HFFc6 (cell line): ENCODE results near the gene GALNT2. TPM values are rescaled to one million over a fixed set of nuclear protein-coding genes. Genes with fewer than 3 reads are reported as not detected.

Experiments
- DNase-seq: peaks from one replicate; pipeline ENCODE4 v3.0.0-alpha.2; 2018
- H3K27ac Mint-ChIP-seq: 2 replicates; pipeline ENCODE4 v1.8.0; 2020; ENCODE audit warnings: mild to moderate bottlenecking, mixed read lengths
- H3K27me3 Mint-ChIP-seq: 2 replicates; pipeline ENCODE4 v1.8.0; 2021; ENCODE audit warnings: mild to moderate bottlenecking, moderate library complexity, mixed read lengths; ENCODE audit not compliant: insufficient read depth
- H3K36me3 Mint-ChIP-seq: 2 replicates; pipeline ENCODE4 v1.8.0; 2021; ENCODE audit warnings: low read depth, mixed read lengths
- H3K4me1 Mint-ChIP-seq: 2 replicates; pipeline ENCODE4 v1.8.0; 2020; ENCODE audit warnings: low read depth, mixed read lengths
- H3K4me3 Mint-ChIP-seq: 2 replicates; pipeline ENCODE4 v1.8.0; 2020; ENCODE audit warnings: mild to moderate bottlenecking, moderate library complexity, mixed read lengths
- H3K9me3 Mint-ChIP-seq: 2 replicates; pipeline ENCODE4 v1.8.0; 2020; ENCODE audit warnings: mild to moderate bottlenecking, mixed read lengths
- total RNA-seq, 6 experiments: library from RNA; stranded (reverse); fragmentation: NEBNext Ultra II Directional; extraction: Animal tissue kit (Norgen Biotek cat#: 25700); gene quantifications; 2 replicates in 1 of 6; 3 replicates in 5 of 6; pipeline ENCODE4 v1.2.3, GENCODE V29; 2021
- TF ChIP-seq, protein P1 (sequence below): fragments of 200-600 bp; sonication (generic); IDR thresholded peaks from 2 replicates; pipeline ENCODE4 v1.5.0; 2021; ENCODE audit warnings: antibody characterized with exemption, mild to moderate bottlenecking

Gene GALNT2
- total RNA-seq, 6 experiments from 2014 or later: 174 to 194 (median 181) TPM

GRCh38 chr1:230081751-230082150 lies 14.7 kb downstream of the GALNT2 start:
- H3K27me3 Mint-ChIP-seq: peaks cover 6% of the 10 kb centered on the region
- H3K9me3 Mint-ChIP-seq: peaks cover 13% of the 10 kb centered on the region
- peaks cover 30% of the 10 kb centered on the region for H3K36me3 Mint-ChIP-seq
- no peak for DNase-seq
- H3K4me1 Mint-ChIP-seq: peaks cover 86% of the 10 kb centered on the region
- H3K27ac Mint-ChIP-seq: peak overlapping the region; percentile 97
- H3K4me3 Mint-ChIP-seq: no peak overlapping the region
- TF ChIP-seq, protein P1, sequence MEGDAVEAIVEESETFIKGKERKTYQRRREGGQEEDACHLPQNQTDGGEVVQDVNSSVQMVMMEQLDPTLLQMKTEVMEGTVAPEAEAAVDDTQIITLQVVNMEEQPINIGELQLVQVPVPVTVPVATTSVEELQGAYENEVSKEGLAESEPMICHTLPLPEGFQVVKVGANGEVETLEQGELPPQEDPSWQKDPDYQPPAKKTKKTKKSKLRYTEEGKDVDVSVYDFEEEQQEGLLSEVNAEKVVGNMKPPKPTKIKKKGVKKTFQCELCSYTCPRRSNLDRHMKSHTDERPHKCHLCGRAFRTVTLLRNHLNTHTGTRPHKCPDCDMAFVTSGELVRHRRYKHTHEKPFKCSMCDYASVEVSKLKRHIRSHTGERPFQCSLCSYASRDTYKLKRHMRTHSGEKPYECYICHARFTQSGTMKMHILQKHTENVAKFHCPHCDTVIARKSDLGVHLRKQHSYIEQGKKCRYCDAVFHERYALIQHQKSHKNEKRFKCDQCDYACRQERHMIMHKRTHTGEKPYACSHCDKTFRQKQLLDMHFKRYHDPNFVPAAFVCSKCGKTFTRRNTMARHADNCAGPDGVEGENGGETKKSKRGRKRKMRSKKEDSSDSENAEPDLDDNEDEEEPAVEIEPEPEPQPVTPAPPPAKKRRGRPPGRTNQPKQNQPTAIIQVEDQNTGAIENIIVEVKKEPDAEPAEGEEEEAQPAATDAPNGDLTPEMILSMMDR: no peak

DNA sequence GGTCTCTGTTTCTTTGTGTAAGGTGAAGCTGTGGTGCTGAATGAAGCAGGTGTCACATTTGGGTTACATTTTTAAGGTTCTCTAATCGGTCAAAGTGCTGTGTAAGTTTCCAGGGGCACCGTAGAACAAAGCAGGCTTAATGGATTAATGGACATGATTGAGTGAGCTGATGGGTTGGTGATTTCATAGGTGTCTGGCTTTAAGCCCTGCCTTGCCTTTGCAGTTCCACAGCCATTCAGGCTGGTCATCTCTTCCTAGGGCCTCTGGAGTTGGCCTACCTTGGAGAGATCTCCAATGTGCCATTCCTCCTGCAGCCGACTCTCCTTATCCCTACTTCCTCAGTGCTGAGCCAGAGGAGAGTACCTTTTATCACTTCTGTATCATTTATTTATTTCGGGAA lies 15.2 kb downstream of the GALNT2 start:
- Mint-ChIP-seq H3K4me1 (peaks cover 86% of the 10 kb centered on the region), H3K36me3 (peaks cover 27% of the 10 kb centered on the region), H3K27ac (peak overlapping the region; percentile 97), H3K27me3 (peaks cover 6% of the 10 kb centered on the region), H3K9me3 (peaks cover 13% of the 10 kb centered on the region), H3K4me3 (no peak overlapping the region)
- TF ChIP-seq, protein P1: no peak
- no peak for DNase-seq

DNA sequence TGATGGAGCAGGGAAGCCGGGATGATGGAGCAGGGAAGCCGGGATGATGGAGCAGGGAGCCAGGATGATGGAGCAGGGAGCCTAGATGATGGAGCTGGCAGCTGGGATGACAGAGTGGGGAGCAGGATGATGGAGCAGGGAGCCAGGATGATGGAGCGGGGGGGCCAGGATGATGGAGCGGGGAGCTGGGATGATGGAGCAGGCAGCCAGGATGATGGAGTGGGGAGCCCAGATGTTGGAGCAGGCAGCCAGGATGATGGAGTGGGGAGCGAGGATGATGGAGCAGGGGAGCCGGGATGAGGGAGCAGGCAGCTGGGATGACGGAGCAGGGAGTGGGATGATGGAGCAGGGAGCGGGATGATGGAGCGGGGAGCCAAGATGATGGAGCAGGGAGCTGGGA lies 16.0 kb downstream of the GALNT2 start:
- Mint-ChIP-seq H3K36me3 (peaks cover 25% of the 10 kb centered on the region), H3K27ac (peak overlapping the region; percentile 97), H3K4me3 (0 out of 2 replicates have a peak overlapping the region, but pooled peaks have one; percentile 17), H3K4me1 (peaks cover 86% of the 10 kb centered on the region), H3K9me3 (peaks cover 13% of the 10 kb centered on the region), H3K27me3 (peaks cover 6% of the 10 kb centered on the region)
- DNase-seq: no peak
- TF ChIP-seq, protein P1: no peak

- Mint-ChIP-seq H3K4me1 (peaks cover 86% of the 10 kb centered on the region), H3K4me3 (peak overlapping the region; percentile 78), H3K27me3 (peaks cover 6% of the 10 kb centered on the region), H3K27ac (peak overlapping the region; percentile 97), H3K36me3 (peaks cover 28% of the 10 kb centered on the region), H3K9me3 (peaks cover 13% of the 10 kb centered on the region)
- DNase-seq: no peak
- TF ChIP-seq, protein P1: no peak
Observed at GRCh38 chr1:230083746-230084407, 16.8 kb downstream of the GALNT2 start.

DNA sequence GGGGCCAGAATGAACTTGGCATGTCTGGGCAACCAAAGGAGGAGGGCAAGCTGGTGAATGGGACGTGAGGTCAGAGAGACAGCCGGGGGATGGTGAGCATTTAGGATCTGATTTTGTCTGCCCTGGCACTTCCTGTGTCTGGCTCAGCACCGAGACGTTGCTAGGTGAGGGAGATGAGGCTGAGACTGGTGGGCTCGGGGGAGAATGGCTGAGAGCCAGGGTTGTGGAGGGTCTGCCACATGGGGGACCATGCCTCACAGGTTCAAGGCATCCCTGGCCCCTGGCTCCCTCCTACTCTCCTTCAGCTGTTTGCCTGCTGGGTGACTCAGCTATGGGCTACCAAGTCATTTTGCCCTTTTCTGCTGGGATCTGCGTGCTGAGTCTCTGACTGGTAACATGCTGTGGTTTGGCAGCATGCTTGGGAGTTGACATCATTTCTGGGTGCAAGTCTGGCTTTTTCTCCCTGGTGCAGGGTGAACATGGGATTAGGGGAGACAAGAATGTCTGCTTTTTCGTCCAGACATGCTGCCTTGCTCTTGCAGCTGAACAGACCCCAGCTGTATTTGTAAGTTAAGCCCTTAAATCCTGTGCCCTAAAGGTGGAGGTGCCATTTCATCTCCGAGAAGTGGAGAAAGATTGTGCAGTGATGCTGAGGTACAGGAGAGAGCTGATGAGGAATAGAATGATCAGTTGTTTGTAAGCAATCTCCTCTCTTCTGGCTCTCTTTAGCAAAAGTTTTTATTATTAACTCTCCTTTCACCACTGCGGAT lies 17.6 kb downstream of the GALNT2 start:
- peak overlapping the region; percentile 78 for H3K4me3 Mint-ChIP-seq

More for the DNA sequence above, 17.6 kb downstream of the GALNT2 start:
- peaks cover 86% of the 10 kb centered on the region for H3K4me1 Mint-ChIP-seq
- H3K9me3 Mint-ChIP-seq: peaks cover 13% of the 10 kb centered on the region
- TF ChIP-seq, protein P1: no peak
- H3K27me3 Mint-ChIP-seq: peaks cover 6% of the 10 kb centered on the region
- peaks cover 35% of the 10 kb centered on the region for H3K36me3 Mint-ChIP-seq
- DNase-seq: peak; percentile 97
- peak overlapping the region; percentile 97 for H3K27ac Mint-ChIP-seq
